Stomach smooth muscle (tissue), 2 donors: Measurements from ENCODE around the gene MMP2.

Experiments
- H3K27ac ChIP-seq: one replicate; pipeline ENCODE4 v1.7.0; 2013; ENCODE audit warnings: mild to moderate bottlenecking, low read length, inconsistent platforms
- H3K27me3 ChIP-seq, 2 donors: one replicate each; pipeline ENCODE4 v1.7.0; 2013; ENCODE audit warnings: low read length in 2 of 2; ENCODE audit not compliant: insufficient read depth in 2 of 2, control insufficient read depth in 1 of 2
- H3K36me3 ChIP-seq, 2 donors: one replicate each; pipeline ENCODE4 v1.7.0; 2013; ENCODE audit warnings: low read length in 2 of 2; ENCODE audit not compliant: control insufficient read depth in 2 of 2, insufficient read depth in 2 of 2
- H3K4me1 ChIP-seq: one replicate; pipeline ENCODE4 v1.7.0; 2013; ENCODE audit warnings: low read length; ENCODE audit not compliant: control insufficient read depth, insufficient read depth
- H3K4me3 ChIP-seq, 2 donors: one replicate each; pipeline ENCODE4 v1.7.0; 2013; ENCODE audit warnings: low read length in 2 of 2
- H3K9ac ChIP-seq, 2 donors: one replicate each; pipeline ENCODE4 v1.7.0; 2013; ENCODE audit warnings: low read length in 2 of 2, mild to moderate bottlenecking in 1 of 2
- H3K9me3 ChIP-seq, 2 donors: one replicate each; pipeline ENCODE4 v1.7.0; 2013; ENCODE audit warnings: low read length in 2 of 2; ENCODE audit not compliant: control insufficient read depth in 2 of 2
- donor health status: healthy.
- donor health status: Pancreatic carcinoma.

MMP2 gene

GRCh38 chr16:55492756-55493380, 13.9 kb downstream of the MMP2 start:
- Histone ChIP-seq H3K9me3 (no peaks in the 10 kb centered on the region), H3K36me3 (peaks cover 0 to 10% of the 10 kb centered on the region in 2 donors), H3K4me1 (peaks cover 10% of the 10 kb centered on the region), H3K27ac (no peak overlapping the region), H3K9ac (no peak overlapping the region), H3K4me3 (no peak overlapping the region), H3K27me3 (peaks cover 0 to 3% of the 10 kb centered on the region in 2 donors)

GRCh38 chr16:55494994-55495421, 16.0 kb downstream of the MMP2 start:
- peaks cover 0 to 6% of the 10 kb centered on the region in 2 donors for H3K36me3 ChIP-seq
- H3K4me3 ChIP-seq = no peak overlapping the region
- peaks cover 18% of the 10 kb centered on the region for H3K4me1 ChIP-seq
- no peak overlapping the region for H3K27ac ChIP-seq
- H3K27me3 ChIP-seq = no peaks in the 10 kb centered on the region
- H3K9me3 ChIP-seq = no peaks in the 10 kb centered on the region
- peak overlapping the region in 1 of 2 donors; percentile 29 for H3K9ac ChIP-seq

GRCh38 chr16:55495616-55496289, 16.8 kb downstream of the MMP2 start:
- Histone ChIP-seq H3K9me3 (no peaks in the 10 kb centered on the region), H3K9ac (no peak overlapping the region), H3K27me3 (no peaks in the 10 kb centered on the region), H3K4me3 (no peak overlapping the region), H3K36me3 (peaks cover 0 to 2% of the 10 kb centered on the region in 2 donors), H3K4me1 (peaks cover 25% of the 10 kb centered on the region), H3K27ac (no peak overlapping the region)

DNA sequence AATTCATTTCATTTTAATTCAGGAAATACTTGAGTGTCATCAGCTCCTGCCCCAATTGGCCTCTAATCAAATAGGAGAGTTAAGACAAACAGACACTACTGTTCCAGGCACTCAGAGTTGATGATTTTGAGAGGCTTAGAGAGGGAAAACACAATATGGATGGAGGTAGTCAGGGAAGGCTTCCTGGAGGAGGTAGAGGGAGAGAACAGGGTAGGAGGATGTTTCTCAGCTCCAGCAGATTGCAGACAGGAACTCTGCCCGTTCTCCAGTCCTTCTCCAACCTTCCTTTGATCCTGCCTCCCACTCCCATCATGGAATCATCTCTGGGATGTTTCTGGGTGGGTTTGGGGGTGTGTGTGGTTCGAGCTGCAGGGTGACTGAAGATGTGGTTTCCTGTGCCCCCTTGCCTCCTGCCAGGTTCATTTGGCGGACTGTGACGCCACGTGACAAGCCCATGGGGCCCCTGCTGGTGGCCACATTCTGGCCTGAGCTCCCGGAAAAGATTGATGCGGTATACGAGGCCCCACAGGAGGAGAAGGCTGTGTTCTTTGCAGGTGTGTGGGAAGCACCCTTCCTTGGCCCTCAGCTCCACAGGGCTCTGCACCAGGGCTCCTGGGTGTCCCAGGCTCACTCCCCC, 17.6 kb downstream of the MMP2 start:
- Histone ChIP-seq H3K27ac (no peak overlapping the region), H3K4me1 (peaks cover 31% of the 10 kb centered on the region), H3K36me3 (peaks cover 0 to 2% of the 10 kb centered on the region in 2 donors), H3K4me3 (no peak overlapping the region), H3K9me3 (no peaks in the 10 kb centered on the region), H3K27me3 (no peaks in the 10 kb centered on the region), H3K9ac (no peak overlapping the region)

DNA sequence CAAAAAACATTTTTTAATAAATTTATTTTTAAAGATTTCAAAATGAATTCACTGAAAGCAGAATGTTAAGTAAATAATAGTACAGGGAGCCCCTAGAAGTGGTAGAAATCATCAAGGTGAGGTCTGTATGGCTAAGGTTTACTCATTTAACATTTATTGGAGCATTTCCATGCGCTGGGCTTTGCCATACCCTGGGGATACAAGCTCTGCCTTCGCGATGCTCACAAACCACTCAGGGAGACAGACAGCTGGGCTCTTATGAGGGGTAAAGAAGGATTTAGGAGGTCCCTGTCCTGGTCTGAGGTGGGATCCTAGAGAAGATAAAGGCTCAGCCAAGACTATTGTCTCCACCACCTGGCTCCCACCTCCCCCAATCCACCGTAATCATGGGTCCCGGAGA, 18.6 kb downstream of the MMP2 start:
- Histone ChIP-seq H3K9me3 (no peaks in the 10 kb centered on the region), H3K4me1 (peaks cover 39% of the 10 kb centered on the region), H3K27ac (no peak overlapping the region), H3K36me3 (peaks cover 0 to 2% of the 10 kb centered on the region in 2 donors), H3K27me3 (no peaks in the 10 kb centered on the region), H3K4me3 (no peak overlapping the region), H3K9ac (no peak overlapping the region)

DNA sequence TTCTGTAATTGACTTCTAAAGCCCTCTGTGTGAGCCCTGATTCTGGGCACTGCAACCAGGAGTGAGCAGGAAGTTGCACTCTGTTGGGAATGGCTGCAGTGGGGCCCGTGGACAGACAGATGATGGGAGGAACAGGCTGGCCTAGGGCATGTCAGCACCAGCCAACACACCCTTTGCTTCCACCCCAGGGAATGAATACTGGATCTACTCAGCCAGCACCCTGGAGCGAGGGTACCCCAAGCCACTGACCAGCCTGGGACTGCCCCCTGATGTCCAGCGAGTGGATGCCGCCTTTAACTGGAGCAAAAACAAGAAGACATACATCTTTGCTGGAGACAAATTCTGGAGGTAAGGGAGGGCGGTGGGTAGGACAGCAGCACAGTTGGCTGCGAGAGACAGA, 19.1 kb downstream of the MMP2 start:
- no peaks in the 10 kb centered on the region for H3K27me3 ChIP-seq
- no peak overlapping the region for H3K27ac ChIP-seq
- peaks cover 0 to 2% of the 10 kb centered on the region in 2 donors for H3K36me3 ChIP-seq
- peaks cover 44% of the 10 kb centered on the region for H3K4me1 ChIP-seq
- H3K9ac ChIP-seq = no peak overlapping the region
- H3K9me3 ChIP-seq = no peaks in the 10 kb centered on the region
- H3K4me3 ChIP-seq = no peak overlapping the region

DNA sequence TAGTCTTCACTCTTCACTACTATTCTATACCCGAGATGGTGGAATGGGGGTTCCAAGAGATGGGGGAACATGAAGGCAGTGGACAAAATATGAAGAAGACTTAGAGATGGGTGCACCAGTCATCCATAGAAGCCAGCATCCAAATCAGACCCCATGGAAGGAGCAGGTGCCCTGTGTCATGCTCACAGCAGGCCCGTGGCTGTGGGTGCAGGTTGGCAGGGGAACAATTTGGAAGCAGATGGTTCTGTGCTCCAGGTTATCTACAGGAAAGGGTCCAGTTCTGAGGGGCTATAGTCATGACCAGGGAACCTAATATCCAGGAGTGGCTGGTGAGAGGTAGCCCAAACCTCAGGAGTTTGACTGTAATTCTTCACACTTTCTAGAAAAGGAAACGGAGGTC, 20.3 kb downstream of the MMP2 start:
- H3K4me3 ChIP-seq = no peak overlapping the region
- H3K9me3 ChIP-seq = no peaks in the 10 kb centered on the region
- no peak overlapping the region for H3K27ac ChIP-seq
- no peak overlapping the region for H3K9ac ChIP-seq
- peaks cover 46% of the 10 kb centered on the region for H3K4me1 ChIP-seq
- no peaks in the 10 kb centered on the region for H3K27me3 ChIP-seq
- H3K36me3 ChIP-seq = peaks cover 0 to 2% of the 10 kb centered on the region in 2 donors

GRCh38 chr16:55499951-55500529, 21.0 kb downstream of the MMP2 start:
- H3K4me1 ChIP-seq = peaks cover 38% of the 10 kb centered on the region
- H3K27me3 ChIP-seq = no peaks in the 10 kb centered on the region
- peak overlapping the region in 1 of 2 donors; percentile 5 for H3K9ac ChIP-seq
- H3K9me3 ChIP-seq = no peaks in the 10 kb centered on the region
- H3K36me3 ChIP-seq = peaks cover 0 to 2% of the 10 kb centered on the region in 2 donors
- H3K4me3 ChIP-seq = no peak overlapping the region
- no peak overlapping the region for H3K27ac ChIP-seq

GRCh38 chr16:55500530-55501011, 21.6 kb downstream of the MMP2 start:
- H3K9ac ChIP-seq = no peak overlapping the region

GRCh38 chr16:55501549-55502322, 22.7 kb downstream of the MMP2 start:
- Histone ChIP-seq H3K27me3 (no peaks in the 10 kb centered on the region), H3K9me3 (no peaks in the 10 kb centered on the region), H3K9ac (no peak overlapping the region), H3K27ac (no peak overlapping the region), H3K36me3 (peaks cover 0 to 4% of the 10 kb centered on the region in 2 donors), H3K4me1 (peaks cover 37% of the 10 kb centered on the region), H3K4me3 (no peak overlapping the region)

More at GRCh38 chr16:55500530-55501011, 21.6 kb downstream of the MMP2 start:
- H3K36me3 ChIP-seq = peaks cover 0 to 2% of the 10 kb centered on the region in 2 donors
- H3K27ac ChIP-seq = no peak overlapping the region
- no peak overlapping the region for H3K4me3 ChIP-seq
- H3K9me3 ChIP-seq = no peaks in the 10 kb centered on the region
- H3K27me3 ChIP-seq = no peaks in the 10 kb centered on the region
- peaks cover 37% of the 10 kb centered on the region for H3K4me1 ChIP-seq
